Measurements from ENCODE around the gene STX18.

STX18 gene

DNA sequence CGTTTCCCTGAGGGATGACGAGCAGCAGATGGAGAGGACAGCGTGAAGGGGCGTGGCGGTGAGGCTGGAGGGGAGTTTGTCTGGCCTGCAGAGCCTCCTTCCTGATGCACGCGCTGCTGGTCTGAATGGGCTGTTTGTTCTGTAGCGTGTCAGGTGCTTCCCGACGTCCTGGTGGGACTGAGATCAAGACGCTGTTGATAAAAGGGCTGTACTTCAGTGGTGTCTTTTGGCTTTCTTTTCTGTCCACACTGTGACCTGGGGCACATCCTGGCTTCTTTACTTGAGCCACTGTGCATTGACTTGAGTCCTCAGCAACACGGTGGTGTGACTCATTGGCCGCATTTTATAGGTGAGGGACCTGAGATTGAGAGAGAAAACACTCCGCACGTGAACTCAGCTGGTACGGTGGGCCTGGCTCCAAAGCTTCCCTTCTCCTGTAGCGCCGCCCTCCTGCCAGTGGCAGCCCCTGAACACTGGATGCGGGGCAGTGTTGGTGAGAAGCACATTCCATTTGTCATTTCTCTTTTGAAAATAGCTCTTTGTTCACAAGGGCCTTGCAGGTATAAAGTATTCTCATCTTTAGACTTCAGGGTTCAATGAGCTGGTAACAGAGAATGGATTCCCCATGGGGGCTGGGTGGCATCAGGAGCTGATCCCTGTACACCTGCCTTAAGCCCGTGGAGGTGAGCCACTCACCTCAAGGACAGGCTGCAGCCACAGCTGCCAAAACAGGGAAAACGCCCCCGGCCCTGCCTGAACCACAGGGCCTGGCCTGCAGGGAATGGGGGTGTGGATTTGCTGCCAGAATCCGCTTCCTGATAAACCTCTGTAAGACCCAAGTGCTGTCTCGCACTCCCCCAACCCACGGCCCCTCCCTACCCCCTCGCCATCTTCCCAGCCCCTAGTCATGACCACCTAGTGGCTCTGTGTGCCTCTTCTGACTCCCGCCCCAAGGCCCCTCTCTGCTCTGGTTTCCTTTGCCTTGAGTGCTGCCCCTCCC lies 125.7 kb downstream of the STX18 start:
- DNase-seq, result no peak

DNA sequence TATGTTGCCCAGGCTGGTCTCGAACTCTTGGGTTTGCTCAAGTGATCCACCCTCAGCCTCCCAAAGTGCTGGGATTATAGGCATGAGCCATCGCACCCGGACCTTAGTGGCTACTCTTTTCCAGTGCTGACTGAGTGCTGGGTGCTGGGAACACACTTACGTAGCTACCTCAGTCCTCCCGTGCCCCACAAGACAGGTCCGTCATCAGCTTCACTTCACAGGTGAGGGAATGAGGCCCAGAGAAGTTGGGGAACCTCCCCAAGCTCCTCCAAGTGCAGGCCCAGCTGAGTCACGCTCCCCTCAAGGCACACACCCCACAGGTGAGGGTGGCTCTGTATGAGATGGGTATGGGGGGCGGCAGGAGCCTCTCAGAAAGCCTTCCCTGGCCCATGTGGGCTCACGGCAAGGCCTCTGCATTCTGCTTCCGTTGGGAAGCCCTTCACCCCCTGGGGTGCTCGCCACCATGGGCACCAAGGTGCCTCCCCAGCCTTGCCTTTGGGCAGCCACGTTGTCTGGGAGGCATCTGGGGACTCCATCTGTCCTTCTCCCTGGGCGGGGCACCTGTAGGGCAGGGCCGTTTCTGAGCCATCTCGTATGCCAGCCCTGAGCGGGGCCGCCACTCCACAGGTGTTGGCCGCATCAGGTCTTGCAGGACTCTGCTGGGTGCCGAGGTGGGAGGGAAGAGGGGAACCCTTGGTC lies 126.6 kb downstream of the STX18 start:
- DNase-seq, result no peak

DNA sequence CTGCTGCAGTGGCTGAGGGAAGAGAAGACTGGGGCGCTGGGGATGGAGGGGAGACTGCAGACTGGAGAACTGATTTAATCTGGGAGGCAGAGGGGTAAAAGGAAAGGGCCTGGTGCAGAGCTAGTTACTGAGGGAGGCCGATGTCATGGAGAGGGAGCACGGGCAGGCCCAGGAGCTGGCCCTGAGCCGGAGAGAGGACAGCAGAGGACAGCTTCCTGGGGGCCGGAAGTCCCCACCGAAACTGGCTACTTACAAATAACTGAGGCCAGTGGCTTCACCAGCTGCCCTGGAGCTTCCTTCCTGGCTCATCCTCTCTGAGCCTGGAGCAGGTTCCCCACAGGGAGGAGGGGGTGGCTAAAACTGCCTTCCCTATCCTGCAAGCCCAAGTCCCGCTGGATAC lies 128.0 kb downstream of the STX18 start:
- DNase-seq, result no peak

DNA sequence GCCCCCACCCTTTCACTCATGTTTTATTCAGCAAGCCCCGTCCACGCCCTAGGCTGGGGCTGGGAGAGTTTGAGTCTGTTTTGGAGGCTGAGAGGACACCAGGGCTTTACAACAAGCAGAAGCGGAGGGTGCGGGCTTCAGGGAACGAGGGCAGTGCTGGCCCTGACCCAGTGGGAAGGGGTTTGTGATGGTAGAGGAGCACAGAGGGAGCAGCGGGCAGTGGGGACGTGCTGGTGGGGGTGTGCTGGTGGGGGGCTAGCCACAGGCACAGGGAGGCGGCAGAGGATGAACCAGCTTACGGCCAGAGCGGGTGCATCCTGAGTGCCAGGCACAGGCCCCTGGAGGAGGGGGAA lies 128.5 kb downstream of the STX18 start:
- DNase-seq, result no peak

DNA sequence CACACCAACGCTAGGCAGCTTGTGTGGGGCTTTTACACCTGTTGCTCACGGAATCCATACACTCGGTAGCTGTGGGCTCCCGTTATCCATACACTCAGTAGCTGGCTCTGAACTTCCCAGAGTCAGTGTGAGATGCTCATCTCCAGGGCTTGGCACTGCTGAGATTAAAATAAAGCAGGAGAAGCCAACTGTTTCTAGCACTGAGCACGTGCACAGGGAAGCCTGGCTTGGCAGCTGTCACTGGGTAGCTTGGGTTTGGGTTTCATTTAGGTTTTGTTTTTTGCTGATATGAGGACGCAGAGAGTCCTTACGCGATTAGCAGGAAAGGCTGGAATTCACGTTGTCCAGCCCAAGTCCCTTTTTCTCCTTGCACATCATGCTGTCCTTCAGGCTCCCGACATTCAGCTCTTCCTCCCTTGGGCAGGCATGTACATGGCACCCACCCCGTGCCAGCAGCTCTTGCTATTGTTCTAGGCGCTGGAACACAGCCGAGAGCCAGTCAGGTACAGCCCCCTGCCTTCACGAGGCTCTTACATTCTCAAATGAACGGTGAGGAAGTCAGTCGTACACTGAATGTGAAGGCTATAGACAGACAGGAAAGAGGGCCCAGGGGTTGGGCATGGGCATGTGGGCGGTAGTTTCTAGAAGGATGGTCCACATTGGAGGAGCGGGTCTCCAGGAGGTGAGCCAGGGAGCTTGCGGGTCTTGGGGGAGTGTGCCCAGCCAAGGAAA lies 129.0 kb downstream of the STX18 start:
- DNase-seq, result no peak

DNA sequence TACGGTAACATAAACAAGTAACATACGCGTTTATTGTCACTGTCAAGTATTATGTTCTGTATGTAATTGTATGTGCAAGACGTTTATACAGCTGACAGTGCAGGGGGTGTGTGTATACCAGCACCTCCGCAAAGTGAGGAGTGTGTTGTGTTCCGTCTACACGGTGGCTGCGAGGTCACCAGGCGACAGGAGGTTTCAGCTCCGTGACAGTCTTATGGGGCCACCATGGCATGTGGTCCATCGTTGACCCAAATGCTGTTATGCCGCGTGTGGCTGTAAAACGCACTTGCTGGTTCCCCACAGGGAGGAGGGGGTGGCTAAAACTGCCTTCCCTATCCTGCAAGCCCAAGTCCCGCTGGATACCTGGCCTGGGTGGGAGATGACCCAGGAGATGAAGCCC lies 129.9 kb downstream of the STX18 start:
- DNase-seq, result no peak

DNA sequence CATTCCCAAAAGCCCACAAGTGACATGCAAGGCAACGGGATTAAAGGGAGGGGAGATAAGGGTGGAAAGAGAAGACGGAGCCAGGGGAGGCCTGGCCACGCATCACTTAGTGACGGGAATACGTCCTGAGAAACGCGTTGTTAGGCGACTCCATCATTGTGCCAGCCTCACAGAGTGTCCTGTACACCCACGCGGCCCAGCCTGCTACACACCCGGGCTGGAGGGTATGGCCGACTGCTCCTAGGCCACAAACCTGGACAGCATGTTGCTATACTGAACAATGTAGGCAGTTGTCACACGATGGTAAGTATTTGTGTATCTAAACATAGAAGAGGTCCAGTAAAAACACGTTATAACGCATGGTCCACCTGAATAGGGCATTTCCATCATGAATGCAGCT lies 131.6 kb downstream of the STX18 start:
- no peak for DNase-seq

DNA sequence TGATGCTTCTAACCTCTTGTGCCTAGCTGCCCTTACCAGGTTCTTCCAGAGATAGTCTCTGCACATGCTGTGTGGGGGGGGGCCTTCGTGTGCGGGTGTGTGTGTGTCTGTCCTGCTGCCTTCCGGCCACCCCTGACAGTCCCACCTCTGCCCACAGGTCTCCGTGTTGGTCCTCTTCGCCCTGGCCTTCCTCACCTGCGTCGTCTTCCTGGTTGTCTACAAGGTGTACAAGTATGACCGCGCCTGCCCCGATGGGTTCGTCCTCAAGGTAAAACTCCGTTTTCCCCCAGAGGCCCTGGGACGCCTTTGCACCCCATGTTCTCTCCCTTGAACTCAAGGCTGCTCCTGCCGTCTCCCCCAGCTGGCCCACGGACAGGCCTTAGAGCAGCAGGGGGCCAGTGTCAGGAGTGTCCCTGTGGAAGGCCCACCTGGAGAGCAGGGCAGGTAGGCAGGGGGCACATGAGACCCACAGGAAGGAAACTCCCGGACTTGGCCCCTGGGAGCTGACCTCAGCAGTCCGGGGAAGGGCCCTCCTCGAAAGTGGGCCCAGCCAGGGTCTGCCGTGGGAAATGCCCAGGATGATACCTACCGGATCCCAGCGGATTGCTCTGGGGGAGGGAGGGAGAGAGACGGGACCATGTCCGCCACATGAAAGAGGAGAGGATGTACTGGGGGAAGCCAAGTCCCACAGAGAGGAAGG lies 132.3 kb downstream of the STX18 start:
- no peak for DNase-seq

DNA sequence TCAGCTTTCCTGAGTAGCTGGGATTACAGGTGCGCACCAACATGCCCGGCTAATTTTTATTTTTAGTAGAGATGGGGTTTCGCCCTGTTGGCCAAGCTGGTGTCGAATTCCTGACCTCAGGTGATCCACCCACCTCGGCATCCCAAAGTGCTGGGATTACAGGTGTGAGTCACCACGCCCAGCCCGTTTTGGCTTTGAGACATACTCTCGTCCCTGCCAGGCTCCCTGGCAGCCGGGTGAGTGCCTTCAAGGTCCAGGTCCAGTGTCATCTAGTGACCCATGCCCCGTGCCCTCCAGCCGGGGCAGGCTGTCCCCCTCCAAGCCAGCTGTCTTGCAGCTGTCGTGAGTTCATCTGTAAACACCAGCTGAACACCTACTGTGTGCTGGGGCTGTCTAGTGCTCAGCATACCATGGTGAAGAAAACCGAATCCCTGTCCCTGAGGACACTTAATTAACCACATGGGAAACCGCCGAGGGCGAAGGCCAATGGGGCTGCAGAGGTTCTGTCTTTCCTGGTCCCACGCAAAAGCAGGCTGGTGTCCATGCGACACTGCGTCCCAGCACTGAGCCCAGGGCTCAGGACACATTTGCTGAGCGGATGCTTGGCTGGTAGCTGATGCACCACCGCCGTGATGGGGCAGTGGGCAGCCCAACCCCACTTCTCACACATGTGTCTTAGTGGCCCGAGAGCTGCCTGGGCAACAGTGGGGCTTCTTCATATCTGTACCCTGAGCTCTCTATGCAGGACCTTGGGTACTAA lies 133.1 kb downstream of the STX18 start:
- DNase-seq, result no peak

DNA sequence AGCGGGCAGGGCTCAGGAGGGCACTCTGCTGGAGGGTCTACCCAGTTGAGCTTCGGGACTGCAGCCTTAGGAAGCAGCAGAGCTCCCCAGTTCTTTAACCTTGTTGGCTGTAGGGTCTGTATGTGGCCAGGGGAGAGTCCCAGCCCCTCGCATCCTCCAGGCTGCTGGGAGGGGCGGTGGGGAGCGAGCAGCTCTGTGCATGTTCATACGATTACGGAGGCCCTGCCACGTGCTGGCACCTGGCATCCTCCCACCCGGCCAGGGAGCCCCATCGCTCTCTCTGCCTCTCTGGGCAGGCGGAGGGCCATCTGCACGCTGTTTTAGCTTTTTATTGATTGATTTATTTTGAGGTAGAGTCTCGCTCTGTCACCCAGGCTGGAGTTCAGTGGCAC lies 133.7 kb downstream of the STX18 start:
- no peak for DNase-seq

DNA sequence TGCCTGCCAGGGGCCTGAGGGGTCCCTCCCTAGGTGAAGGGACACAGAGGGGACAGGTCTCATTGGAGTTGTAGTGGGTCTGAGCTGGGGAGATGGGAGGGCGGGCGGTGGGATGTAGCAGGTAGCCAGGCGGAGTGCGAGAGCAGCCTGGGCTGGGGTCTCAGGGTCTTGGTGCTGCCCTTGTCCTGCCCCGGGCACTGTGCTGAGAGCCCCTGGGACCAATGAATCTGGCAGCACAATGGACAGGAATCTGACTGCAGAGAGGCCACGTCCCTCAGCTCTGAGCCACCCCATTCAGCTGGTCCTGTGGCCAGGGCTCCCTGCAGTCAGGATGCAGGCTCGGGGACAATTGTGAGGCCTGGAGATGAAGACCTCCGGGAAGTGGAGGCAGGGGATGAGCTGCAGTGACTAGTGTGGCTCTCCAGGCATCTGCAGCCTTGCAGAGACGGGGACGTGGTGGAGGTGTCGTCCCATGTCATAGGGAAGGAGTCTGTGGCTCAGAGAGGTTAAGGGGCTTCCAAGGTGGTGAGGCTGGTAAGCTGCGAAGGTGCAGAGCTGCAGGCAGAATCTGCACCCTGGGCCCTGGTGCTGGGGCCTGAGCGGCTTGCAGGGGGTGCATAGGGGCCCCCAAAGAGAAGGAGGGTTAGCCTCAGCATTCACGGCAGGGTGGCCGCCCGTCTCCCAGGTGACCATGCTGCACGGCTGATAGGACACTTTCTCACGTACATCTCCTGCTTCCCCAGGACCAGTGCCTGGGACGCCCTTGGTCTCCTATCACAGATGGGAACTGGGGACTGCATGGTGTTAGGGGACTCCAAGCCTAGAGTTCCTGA lies 134.3 kb downstream of the STX18 start:
- no peak for DNase-seq

DNA sequence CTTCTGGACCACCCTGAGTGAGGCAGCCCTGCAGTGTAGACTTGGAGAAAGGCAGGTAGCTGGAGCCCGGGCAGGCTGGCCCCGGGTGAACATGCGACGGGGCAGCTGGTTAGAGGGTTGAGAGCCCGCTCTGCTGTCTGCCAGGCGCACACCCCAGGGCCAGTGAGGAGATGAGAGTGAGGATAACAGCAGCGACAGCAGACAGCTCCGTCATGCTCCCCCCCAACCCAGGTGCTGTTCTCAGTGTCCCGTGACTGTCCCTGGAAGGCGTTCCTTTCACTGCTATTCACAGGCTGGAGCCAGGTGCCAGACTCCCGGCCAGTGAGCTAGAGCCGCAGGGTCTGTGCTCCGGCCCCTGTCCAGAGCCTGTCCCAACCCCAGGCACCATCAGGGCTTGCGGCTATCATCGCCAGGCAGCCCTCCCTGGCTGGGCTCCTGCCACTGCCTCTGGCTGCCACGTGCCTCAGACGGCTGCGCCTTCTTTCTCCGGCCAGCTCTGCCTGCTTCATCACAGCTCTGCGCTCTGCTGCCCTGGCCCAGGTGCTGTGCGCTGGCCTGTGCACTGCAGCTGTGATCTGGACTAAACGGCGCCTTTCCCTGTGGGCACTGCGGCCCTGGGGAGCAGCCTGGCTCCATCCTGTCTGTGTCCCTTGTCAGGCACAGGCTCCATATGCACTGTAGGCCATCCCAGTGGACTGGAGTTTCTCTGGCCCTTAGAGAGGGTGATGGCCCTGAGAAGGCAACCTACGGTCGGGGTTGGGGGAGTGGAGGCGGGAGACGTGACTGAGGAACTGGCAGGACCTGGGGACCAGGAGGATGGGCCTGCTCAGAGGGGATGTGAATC lies 135.2 kb downstream of the STX18 start:
- DNase-seq, result no peak

DNA sequence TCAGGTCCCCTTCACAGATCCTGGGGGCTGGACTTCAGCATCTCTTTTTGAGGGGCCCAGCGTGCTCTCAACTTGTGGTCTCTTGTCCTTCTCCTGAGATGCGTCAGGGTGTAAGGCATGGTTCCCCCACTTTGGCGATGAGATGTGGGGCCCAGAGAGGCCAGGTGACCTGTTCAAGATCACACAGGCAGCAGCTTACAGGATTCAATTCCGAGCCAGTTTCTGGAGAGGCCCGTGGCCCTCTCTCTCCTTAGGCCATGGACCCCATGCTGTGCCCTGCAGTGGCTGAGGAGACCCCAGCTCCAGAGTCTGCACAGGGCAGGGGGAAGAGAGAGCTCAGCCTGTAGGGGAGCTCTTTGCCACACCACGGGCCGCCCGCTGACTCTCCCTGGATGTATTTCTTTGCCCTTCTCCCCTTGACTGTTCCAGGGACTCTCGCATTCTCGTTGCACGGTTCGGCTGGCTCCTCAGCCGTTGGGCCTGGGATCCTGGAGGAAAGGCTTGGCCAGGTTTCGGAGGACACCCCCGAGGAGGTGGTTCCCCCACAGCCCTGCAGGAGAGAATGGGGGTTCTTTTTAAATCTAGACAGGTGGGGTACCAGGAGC lies 136.4 kb downstream of the STX18 start:
- no peak for DNase-seq

DNA sequence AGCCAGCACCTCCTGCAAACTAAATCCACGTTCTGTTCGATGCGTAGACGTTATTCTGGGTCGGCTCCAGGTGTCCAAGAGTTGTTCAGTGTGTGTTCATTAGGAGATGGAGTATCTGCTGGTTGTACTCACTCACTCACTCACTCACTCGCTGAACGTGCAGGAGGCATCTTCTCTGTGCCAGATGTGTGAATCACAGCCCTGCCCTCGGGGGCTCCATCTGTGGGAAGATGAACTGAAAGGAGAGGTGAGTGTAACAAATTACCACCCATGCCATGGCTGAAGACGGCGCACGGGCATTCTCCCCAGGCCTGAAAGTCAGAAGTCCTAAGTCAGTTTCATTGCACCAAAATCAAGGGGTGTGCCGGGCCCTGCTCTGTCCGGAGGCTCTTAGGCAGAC lies 138.9 kb downstream of the STX18 start:
- no peak for DNase-seq

DNA sequence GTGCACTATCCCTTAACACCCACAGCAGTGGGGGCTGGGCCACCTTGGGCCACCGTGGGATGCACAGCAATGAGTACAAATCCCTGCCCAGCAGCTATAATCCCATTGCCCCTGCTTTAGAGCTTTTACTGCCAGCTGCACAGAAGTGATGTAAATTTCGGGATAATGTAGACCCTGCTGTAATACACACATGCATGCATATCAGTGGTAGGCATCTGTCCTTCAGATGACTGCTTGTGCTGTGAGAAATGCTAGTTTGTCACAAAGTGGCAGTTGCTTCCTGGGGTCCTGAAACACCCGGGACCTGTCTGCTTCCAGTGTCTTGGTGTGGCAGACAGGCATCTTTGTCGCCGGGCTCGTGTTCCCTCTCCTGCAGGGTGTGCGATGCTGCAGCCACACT lies 140.8 kb downstream of the STX18 start:
- DNase-seq, result no peak

DNA sequence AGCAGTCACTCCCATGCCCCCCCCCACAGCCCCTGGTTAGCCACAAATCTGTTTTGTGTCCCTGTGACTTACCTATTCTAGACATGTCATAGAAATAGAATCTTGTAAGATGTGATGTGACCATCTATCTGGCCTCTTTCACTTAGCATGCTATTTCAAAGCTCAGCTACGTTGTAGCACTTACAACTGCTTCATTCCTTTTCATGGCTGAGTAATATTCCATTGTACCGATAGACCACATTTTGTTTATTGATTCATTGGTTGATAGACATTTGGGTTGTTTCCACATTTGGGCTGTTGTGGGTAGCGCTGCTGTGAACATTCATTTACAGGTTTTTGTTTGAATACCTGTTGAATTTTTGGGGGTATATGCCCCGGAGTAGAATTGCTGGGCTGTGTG lies 143.4 kb downstream of the STX18 start:
- no peak for DNase-seq

DNA sequence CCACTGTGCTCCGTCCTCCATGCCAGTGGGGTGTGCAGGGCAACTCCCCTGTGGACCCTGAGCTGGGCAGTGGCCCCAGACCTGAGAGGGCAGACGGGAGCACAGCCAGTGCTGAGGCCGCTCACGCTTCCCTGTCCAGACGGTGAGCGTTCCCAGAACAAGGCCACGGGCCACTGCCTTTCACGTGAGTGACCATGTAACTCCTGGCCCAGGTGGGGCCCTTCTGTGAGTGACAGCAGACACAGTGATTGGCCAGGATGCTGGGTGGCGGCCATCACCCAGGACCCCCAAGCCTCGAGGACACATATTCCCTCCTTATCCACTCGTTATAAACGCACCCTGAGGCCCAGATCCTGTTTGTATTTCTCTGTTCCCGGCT lies 144.4 kb downstream of the STX18 start:
- DNase-seq, result no peak

DNA sequence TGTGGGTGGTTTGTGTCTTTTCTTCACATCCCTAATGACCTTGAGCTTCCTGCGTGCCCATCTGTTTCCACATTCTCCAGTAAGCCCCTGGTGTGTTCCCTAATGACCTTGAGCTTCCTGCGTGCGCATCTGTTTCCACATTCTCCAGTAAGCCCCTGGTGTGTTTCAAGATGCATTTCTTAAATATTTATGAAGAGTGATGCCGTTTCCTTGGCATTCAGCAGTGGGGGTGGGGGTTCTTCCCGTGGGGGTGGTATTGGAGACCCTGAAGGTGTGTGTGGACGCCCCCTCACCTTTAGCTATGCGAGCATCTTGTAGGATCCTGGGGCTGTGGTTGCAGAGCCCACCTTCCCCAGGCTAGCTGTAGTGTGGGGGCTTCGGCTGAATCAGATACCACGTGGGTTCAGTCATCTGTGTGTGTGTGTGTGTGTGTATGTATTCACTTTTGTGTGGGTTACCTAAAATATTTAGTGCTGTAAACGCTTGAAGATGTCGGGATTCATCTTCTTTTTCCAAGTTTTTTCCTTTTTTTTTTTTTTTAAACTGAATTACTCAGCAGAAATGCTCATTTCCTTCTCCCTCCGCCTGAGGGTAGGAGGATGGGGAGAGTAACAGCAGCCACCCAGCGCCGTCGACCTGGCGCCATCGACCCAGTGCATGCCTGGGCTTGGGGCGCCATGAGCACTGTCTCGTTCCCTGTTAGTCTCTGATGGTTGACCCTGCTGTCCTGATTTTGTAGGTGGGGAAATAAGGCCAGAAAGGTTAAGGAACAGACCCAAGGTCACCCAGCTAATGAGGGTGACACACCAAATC lies 145.0 kb downstream of the STX18 start:
- no peak for DNase-seq
